HTERT RPE-1 (cell line): ENCODE results near the gene DDX47.

Experiments
- in situ Hi-C: fragments of 300-500 bp; cut with MboI; formaldehyde crosslinking; loops from 4 replicates; pipeline ENCODE4 v1.14.3; 2020; ENCODE audit warnings: low sequenced_read_pairs

Gene DDX47

GRCh38 chr12:12813120-12814101 lies at the start of gene DDX47:
TSS of gene DDX47 (plus strand) at chr12:12813346. CDS start at chr12:12813368, 22 bp downstream.
- in situ Hi-C loops, result no loop called here

- in situ Hi-C loops, result no loop called here
Observed at GRCh38 chr12:12764824-12765223, 48.3 kb upstream of the DDX47 start.

GRCh38 chr12:12770262-12770661 lies 42.9 kb upstream of the DDX47 start:
- in situ Hi-C loops, result no loop called here

- in situ Hi-C loops, result no loop called here
Observed at GRCh38 chr12:12774791-12775190, 38.4 kb upstream of the DDX47 start.

GRCh38 chr12:12776261-12776660 lies 36.9 kb upstream of the DDX47 start:
- in situ Hi-C loops, result no loop called here

GRCh38 chr12:12777092-12777491 lies 36.1 kb upstream of the DDX47 start:
- in situ Hi-C loops, result no loop called here

- in situ Hi-C loops, result no loop called here
Observed at GRCh38 chr12:12779007-12779406, 34.1 kb upstream of the DDX47 start.

GRCh38 chr12:12779529-12779928 lies 33.6 kb upstream of the DDX47 start:
- in situ Hi-C loops, result no loop called here

- in situ Hi-C loops, result no loop called here
Observed at GRCh38 chr12:12784116-12784515, 29.0 kb upstream of the DDX47 start.

GRCh38 chr12:12784911-12785814 lies 28.0 kb upstream of the DDX47 start, which contains the start of gene APOLD1:
TSS of gene APOLD1 (plus strand) at chr12:12785659. CDS start at chr12:12785692, 33 bp downstream.
- in situ Hi-C loops, result no loop called here

GRCh38 chr12:12786351-12786705 lies 26.8 kb upstream of the DDX47 start:
- in situ Hi-C loops, result no loop called here

- in situ Hi-C loops, result no loop called here
Observed at GRCh38 chr12:12786706-12787601, 26.2 kb upstream of the DDX47 start.

- in situ Hi-C loops, result no loop called here
Observed at GRCh38 chr12:12788131-12788530, 25.0 kb upstream of the DDX47 start.

GRCh38 chr12:12788675-12789368 lies 24.3 kb upstream of the DDX47 start:
- in situ Hi-C loops, result no loop called here

- in situ Hi-C loops, result no loop called here
Observed at GRCh38 chr12:12790956-12791355, 22.2 kb upstream of the DDX47 start.

GRCh38 chr12:12791756-12792369 lies 21.3 kb upstream of the DDX47 start:
- in situ Hi-C loops, result no loop called here

- in situ Hi-C loops, result no loop called here
Observed at GRCh38 chr12:12792421-12792820, 20.7 kb upstream of the DDX47 start.

- in situ Hi-C loops, result no loop called here
Observed at GRCh38 chr12:12794686-12795085, 18.5 kb upstream of the DDX47 start.

GRCh38 chr12:12796171-12796570 lies 17.0 kb upstream of the DDX47 start:
- in situ Hi-C loops, result no loop called here
